Pancreas (tissue), 10 donors: Measurements from ENCODE around the gene FBXO3. TPM values are rescaled to one million over a fixed set of nuclear protein-coding genes. Genes with fewer than 3 reads are reported as not detected.
A peak's percentile ranks its signal among the peaks of the same experiment; 100 is the strongest.

Source experiments
- ATAC-seq, 4 donors: fragments of 200-7000 bp; cut with Tn5 transposase; one replicate each; pipeline versions ENCODE4 v1.8.0 to v1.9.1; 2020; ENCODE audit warnings: mild to moderate bottlenecking in 4 of 4, moderate library complexity in 4 of 4
- DNase-seq, 6 donors: peaks; one replicate each; pipeline ENCODE4 v3.0.0-alpha.2; 2020
- FAIRE-seq: peaks from 2 replicates; lab custom pipeline; 2012; peaks lifted over from hg19 to GRCh38; lab: Jason Lieb, UNC
- H3K27ac ChIP-seq, 4 donors: fragments of 200-600 bp; sonication (generic); 1 replicate in 3 of 4; 2 replicates in 1 of 4; pipeline versions ENCODE4 v1.5.0 to v1.8.0; 2020
- H3K27me3 ChIP-seq, 4 donors: fragments of 200-600 bp; one replicate each; pipeline ENCODE4 v1.8.0; 2021
- H3K36me3 ChIP-seq, 3 donors: fragments of 200-600 bp; sonication (generic) in 1 of 3; one replicate each; pipeline versions ENCODE4 v1.5.0 to v1.8.0; 2020 to 2021
- H3K4me1 ChIP-seq, 3 donors: fragments of 200-600 bp; one replicate each; pipeline ENCODE4 v1.8.0; 2021
- H3K4me3 ChIP-seq, 4 donors: fragments of 200-600 bp; sonication (generic) in 2 of 4; one replicate each; pipeline versions ENCODE4 v1.5.0 to v1.8.0; 2020 to 2021
- H3K9me3 ChIP-seq, 4 donors: fragments of 200-600 bp; one replicate each; pipeline ENCODE4 v1.8.0; 2021
- WGBS, 2 donors: extraction: QIAGEN DNeasy Blood & Tissue Kit; methylation state at CpG; one replicate each; pipeline ENCODE4 v1.1.7; 2013; 5-methylcytosine and 5-hydroxymethylcytosine counted together
- intact Hi-C, 3 donors: fragments of 100-400 bp; cut with DNase I; formaldehyde crosslinking; loops; one replicate each; pipeline versions ENCODE4 v1.11.1 to v1.14.2; 2022
- polyA plus RNA-seq, 2 donors: library from polyadenylated mRNA; stranded (reverse); fragments of 200-250 nt; gene quantifications; one replicate each; pipeline ENCODE4 v1.2.3, GENCODE V29; 2013
- total RNA-seq, 6 donors: library from RNA; stranded (reverse); fragmentation: NEBNext Ultra II Directional in 4 of 6; extraction: Animal tissue kit (Norgen Biotek cat#: 25700) in 4 of 6; gene quantifications; one replicate each; pipeline versions ENCODE4 v1.2.1 to v1.2.4, GENCODE V29; 2021 to 2023
- TF ChIP-seq, protein P1 (sequence below), 4 donors: fragments of 200-600 bp; sonication (generic) in 3 of 4; IDR thresholded peaks; one replicate each; pipeline versions ENCODE4 v1.5.0 to v1.8.0; 2021; ENCODE audit warnings: antibody characterized with exemption in 4 of 4
- donor health status: healthy with polysubstance abuse.
- donor health status: DM: no; HTN: no; CAD: no; lungs with moderate emphysema.
- donor health status: DM: no; HTN: no; CAD: no.
- donor health status: control.
- donor health status: control.
- donor health status: Bipolar disorder and iron deficiency.
- donor health status: DM: yes; HTN: yes; CAD: no.
- donor health status: DM: no; HTN: no; CAD: no.
- donor health status: DM: no; HTN: no; CAD: no.
- donor health status: DM: yes; HTN: yes; CAD: no.

FBXO3 gene
- total and polyA plus RNA-seq, 8 donors, result 12.2 to 26.6 (median 16.4) TPM

DNA sequence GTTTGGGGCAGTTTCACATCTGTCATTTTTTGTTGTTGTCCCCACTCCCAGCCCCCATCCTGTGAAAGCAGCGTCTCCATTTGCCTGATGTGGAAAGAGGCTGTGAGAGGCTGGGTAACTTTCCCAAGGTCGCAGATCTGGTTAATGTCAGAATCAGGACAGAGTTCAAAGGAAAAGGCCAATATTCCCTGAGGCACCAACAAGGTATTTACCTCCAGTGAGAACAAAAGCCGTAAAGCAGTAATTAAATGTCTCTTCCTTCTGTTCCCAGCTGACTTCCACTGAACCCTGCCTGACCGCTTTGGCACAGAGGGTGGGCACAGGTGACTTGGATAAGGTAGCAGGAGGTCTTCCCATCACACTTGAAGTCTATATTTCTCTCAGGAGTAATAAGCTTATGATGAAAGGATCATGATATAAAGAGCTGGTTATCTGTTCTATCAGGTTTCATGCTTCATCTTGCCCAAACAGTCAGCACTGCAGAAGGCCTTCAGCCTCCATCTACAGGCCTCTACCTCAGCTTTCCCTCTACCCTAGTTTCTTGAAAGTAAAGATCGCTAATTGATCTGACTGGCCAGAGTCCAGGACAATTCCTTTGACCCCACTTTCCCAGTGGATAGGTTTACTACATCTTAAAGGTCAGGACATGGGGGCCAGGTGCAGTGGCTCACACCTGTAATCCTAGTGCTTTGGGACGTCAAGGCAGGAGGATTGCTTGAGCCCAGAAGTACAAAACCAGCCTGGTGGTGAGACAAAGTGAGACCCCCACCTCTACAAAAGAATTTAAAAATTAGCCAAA, 83.1 kb downstream of the FBXO3 start:
- Histone ChIP-seq H3K27ac (peak overlapping the region; percentile 80 to 95 (median 88)), H3K4me3 (no peak overlapping the region), H3K9me3 (no peaks in the 10 kb centered on the region), H3K36me3 (no peaks in the 10 kb centered on the region), H3K27me3 (no peaks in the 10 kb centered on the region), H3K4me1 (peaks cover 33 to 69% (median 45%) of the 10 kb centered on the region in 3 donors)
- DNase-seq, result peak in 1 of 6 donors; percentile 15
- intact Hi-C loops, result loop anchor here in 1 of 3 donors (5.0 kb wide), 1 partner anchor 329 kb away; no protein-coding TSS in a partner anchor
- TF ChIP-seq, protein P1, sequence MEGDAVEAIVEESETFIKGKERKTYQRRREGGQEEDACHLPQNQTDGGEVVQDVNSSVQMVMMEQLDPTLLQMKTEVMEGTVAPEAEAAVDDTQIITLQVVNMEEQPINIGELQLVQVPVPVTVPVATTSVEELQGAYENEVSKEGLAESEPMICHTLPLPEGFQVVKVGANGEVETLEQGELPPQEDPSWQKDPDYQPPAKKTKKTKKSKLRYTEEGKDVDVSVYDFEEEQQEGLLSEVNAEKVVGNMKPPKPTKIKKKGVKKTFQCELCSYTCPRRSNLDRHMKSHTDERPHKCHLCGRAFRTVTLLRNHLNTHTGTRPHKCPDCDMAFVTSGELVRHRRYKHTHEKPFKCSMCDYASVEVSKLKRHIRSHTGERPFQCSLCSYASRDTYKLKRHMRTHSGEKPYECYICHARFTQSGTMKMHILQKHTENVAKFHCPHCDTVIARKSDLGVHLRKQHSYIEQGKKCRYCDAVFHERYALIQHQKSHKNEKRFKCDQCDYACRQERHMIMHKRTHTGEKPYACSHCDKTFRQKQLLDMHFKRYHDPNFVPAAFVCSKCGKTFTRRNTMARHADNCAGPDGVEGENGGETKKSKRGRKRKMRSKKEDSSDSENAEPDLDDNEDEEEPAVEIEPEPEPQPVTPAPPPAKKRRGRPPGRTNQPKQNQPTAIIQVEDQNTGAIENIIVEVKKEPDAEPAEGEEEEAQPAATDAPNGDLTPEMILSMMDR (IDR thresholded peaks at IDR 0.05), result no peak
- WGBS, 2 donors, result 37 to 39% methylated on average over 6 of the region's 6 CpGs
- ATAC-seq, result peak; percentile 2 to 16 (median 6)
- no peak for FAIRE-seq

Other genes starting within 250 kb of the FBXO3 start
- gene C11orf91, start 73.7 kb downstream of the FBXO3 start, total RNA-seq, result under 1 TPM in 2 of 6 donors, not detected in 4; 0.26 to 0.28 TPM
- gene C11orf91, start 73.7 kb downstream of the FBXO3 start, polyA plus RNA-seq, result under 1 TPM in 1 of 2 donors, not detected in 1; 0.31 TPM
- 100 to 1,000 TPM; 129 to 495 (median 176) TPM for gene CD59, start 38.1 kb downstream of the FBXO3 start, total RNA-seq
- 100 to 1,000 TPM in 1 of 2 donors, 10 to 100 TPM in 1; 44.4 to 179 TPM for gene CD59, start 38.1 kb downstream of the FBXO3 start, polyA plus RNA-seq
- 10 to 100 TPM in 1 of 6 donors, 1 to 10 TPM in 5; 2.4 to 11.5 (median 5.0) TPM for gene LMO2, start 117.6 kb upstream of the FBXO3 start, total RNA-seq
- gene LMO2, start 117.6 kb upstream of the FBXO3 start, polyA plus RNA-seq, result 10 to 100 TPM; 10.8 to 24.3 TPM